Lower leg skin (tissue), 3 donors: ENCODE data around the gene CLASP2.

ENCODE experiments used
- POLR2A ChIP-seq, 2 donors: fragments of 450-650 bp; IDR thresholded peaks; one replicate each; pipeline ENCODE4 v1.6.1; 2016 to 2017; ENCODE audit warnings: antibody characterized with exemption in 2 of 2, mild to moderate bottlenecking in 1 of 2, moderate library complexity in 1 of 2
- TF ChIP-seq, protein P1 (sequence below), 3 donors: fragments of 450-650 bp; IDR thresholded peaks; one replicate each; pipeline ENCODE4 v1.5.1; 2016; ENCODE audit warnings: antibody characterized with exemption in 3 of 3, mild to moderate bottlenecking in 3 of 3, moderate library complexity in 2 of 3

DNA sequence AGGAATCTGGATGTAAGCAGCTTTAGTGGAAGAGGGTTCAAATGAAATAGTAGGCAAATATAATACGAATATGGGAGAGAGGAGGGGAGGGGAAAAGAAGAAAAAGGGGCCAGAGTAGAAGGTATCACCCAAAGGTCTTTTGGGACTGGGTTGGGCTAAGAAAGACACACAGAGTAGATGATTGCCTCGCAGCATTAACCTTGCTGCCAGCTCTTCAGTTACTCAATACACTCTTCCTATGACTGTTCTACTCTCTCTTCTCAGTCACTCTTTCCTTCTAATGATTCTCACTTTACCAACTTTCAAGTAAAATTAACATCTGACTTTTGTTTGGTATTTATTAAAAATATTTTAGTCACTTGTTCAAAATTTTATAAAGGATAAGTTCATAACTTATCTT lies 52.8 kb downstream of the CLASP2 start:
- TF ChIP-seq, protein P1, sequence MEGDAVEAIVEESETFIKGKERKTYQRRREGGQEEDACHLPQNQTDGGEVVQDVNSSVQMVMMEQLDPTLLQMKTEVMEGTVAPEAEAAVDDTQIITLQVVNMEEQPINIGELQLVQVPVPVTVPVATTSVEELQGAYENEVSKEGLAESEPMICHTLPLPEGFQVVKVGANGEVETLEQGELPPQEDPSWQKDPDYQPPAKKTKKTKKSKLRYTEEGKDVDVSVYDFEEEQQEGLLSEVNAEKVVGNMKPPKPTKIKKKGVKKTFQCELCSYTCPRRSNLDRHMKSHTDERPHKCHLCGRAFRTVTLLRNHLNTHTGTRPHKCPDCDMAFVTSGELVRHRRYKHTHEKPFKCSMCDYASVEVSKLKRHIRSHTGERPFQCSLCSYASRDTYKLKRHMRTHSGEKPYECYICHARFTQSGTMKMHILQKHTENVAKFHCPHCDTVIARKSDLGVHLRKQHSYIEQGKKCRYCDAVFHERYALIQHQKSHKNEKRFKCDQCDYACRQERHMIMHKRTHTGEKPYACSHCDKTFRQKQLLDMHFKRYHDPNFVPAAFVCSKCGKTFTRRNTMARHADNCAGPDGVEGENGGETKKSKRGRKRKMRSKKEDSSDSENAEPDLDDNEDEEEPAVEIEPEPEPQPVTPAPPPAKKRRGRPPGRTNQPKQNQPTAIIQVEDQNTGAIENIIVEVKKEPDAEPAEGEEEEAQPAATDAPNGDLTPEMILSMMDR (IDR thresholded peaks at IDR 0.05), result no peak
- no peak for TF ChIP-seq POLR2A (IDR thresholded peaks at IDR 0.05)
